RWPE1 (cell line): Measurements from ENCODE around the gene KDM6B.

Source experiments
- CTCF ChIA-PET: fragments of 350-600 bp; sonication (Branson Sonifier 250); formaldehyde crosslinking; extraction: SDS; loops from one replicate; lab custom pipeline; 2021; lab: Yijun Ruan, JAX
- POLR2A ChIA-PET: fragments of 400-600 bp; formaldehyde crosslinking; extraction: SDS; loops from one replicate; lab custom pipeline; 2020; ENCODE audit warnings: antibody characterized with exemption; ENCODE audit not compliant: low non-redundant PET; lab: Yijun Ruan, JAX
- DNase-seq: peaks from one replicate; pipeline ENCODE4 v3.0.0; 2012; ENCODE audit warnings: low spot score
- H3K27ac ChIP-seq: fragments of 450-650 bp; 2 replicates; pipeline ENCODE4 v1.5.1; 2017
- CTCF ChIP-seq: fragments of 450-650 bp; conservative IDR thresholded peaks from 2 replicates; pipeline ENCODE4 v1.5.1; 2017; ENCODE audit warnings: low read depth, mild to moderate bottlenecking

KDM6B gene

GRCh38 chr17:7835814-7836595, 2.0 kb downstream of the KDM6B start:
- DNase-seq = no peak
- ChIA-PET CTCF (interaction anchor here (0.6 to 1.2 kb wide), 3 partner anchors 9 to 215 kb away, joined by 3 to 10 read pairs (median 4); no protein-coding TSS in a partner anchor), POLR2A (interaction anchor here (0.5 to 2.2 kb wide), 4 partner anchors 9 to 412 kb away, joined by 3 to 6 read pairs (median 4); partner anchors contain the start of gene CTC1)

DNA sequence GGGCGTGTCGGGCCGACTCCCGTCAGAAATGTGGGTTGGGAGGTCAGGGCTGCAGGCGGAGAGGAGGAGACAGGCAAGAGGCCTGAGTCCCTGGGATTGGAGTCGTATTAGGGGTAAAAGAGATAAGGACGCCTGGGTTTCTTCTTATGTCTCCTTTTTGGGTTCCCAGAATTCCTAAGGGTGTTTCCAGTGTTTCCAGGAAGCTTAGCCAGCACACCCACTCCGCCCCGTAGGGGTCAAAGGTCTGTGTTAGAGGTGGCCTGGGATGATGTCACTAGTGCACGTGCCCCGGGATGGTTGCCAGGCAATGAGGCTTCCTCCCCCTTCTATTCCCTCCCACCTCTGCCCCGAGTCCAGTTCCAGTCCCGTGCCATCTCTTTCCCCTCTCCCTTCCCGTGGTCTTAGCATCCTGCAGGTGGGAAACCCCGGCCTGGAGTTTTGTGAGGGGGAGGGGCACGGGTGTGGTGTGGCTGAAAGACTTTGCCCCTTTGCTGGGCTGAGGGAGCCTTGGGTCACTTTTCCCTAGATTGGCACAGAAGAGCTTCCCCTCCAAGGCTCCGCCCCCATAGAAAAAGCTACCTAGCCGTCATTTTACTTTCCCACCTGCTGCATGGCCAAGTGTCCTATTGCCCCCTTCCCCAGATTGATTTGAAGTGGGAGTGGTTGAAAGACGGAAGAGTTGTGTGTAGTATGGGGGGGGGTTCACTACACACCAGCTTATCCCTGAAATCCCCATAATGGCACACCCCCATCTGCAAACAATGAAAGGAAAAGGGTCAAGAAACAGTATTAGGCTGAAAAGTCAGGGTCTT, 2.8 kb downstream of the KDM6B start:
- peak; percentile 69 for DNase-seq
- no peak for TF ChIP-seq CTCF
- POLR2A ChIA-PET = interaction anchor here (0.7 kb wide), 1 partner anchor 110 kb away, joined by 3 read pairs; no protein-coding TSS in a partner anchor
- peak overlapping the region; percentile 99 for H3K27ac ChIP-seq
- CTCF ChIA-PET = interaction anchor here (0.6 to 1.1 kb wide), 5 partner anchors 93 to 489 kb away, joined by 3 to 5 read pairs (median 4); no protein-coding TSS in a partner anchor

More at GRCh38 chr17:7835814-7836595, 2.0 kb downstream of the KDM6B start:
- H3K27ac ChIP-seq = peak overlapping the region; percentile 99
- no peak for TF ChIP-seq CTCF

DNA sequence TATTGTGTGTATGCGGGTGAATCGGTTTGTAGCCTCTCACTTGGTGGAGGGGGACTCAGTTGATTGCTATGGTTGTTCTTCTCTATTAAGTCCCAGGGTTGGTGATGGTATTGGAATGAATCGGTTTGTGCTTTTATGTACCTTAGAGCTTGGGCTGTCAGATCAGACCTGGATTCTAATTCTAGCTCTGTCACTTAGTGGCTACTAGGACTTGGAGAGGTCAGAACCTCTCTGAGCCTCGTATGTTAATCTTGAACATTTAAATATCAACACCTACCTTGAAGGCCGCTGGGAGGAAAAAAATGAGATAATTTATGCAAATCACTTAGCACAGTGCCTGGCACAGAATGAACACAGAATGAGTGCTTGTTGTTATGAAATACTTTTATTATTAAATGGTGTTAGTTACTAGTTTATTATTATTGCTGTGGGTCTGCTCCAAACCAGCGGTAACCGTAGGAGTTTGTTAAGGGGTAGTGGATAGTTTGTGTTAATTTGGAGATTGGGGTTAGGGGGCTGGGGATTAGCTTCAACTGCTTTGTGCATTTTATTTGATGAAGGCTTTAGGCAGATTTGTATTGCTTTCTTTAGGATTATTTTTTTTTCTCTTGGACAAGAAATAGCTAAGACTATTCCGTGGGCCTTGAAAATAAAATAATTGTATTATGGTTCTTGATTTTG, 3.5 kb downstream of the KDM6B start:
- peak overlapping the region; percentile 99 for H3K27ac ChIP-seq
- ChIA-PET CTCF (interaction anchor here (0.6 to 1.2 kb wide), 5 partner anchors 12 to 490 kb away, joined by 3 to 5 read pairs (median 4); no protein-coding TSS in a partner anchor), POLR2A (no interaction called here)
- no peak for DNase-seq
- no peak for TF ChIP-seq CTCF

DNA sequence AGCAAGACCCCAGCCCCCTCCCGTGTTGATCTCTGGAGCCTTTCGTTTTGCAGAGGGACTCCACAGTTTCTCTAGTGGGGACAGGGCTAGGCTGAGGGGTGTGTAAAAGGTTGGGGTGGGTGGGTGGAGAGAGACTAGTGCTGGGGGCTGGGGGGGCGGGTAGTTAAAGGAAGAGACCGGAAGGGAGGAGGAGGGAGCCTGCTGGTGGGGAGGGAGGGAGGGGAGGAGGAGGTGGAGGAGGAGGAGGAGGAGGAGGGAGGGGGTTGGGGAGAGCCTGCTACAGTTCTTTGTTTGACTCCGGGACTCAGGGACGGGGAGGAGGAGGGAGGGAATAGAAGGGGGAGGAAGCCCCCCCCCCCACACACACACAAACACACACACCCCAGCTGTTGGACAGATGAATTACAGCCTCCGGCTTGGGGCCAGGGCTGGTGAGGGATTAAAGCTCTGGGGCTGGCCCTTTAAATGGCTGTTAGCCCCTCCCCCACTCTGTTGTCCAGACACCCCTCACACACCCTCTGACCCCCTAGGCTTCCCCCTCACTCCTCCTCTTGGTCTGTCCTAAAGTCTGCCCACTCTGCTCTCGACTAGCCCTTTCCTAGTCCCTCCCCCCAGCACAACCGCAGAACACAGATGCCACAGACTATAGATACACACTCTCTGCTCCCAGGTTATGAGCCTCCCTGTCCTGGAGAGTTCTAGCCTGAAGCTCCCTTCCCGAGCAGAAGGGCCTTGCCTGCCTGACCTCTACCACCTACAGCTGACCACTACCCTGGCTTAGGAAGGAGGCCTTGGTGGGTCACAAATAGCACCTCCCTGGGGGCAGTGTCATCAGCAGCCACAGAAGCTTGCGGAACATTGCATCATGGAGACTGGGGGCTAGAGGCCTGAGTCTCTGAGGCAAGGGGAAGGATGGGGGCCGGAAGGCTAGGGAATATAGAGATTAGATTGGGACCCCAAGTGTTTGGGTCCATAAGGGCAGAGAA, 4.4 kb downstream of the KDM6B start:
- CTCF ChIA-PET = interaction anchor here (0.6 to 1.7 kb wide), 5 partner anchors 13 to 218 kb away, joined by 3 to 5 read pairs (median 4); no protein-coding TSS in a partner anchor
- no peak for DNase-seq
- POLR2A ChIA-PET = interaction anchor here (1.2 kb wide), 1 partner anchor 19 kb away, joined by 7 read pairs; the partner anchor contains the start of gene NAA38
- H3K27ac ChIP-seq = peak overlapping the region; percentile 75
- TF ChIP-seq CTCF = no peak

- ChIA-PET POLR2A (interaction anchor here (1.2 kb wide), 1 partner anchor 18 kb away, joined by 7 read pairs; the partner anchor contains the start of gene NAA38), CTCF (interaction anchor here (0.6 to 1.7 kb wide), 2 partner anchors 12 to 17 kb away, joined by 4 read pairs; no protein-coding TSS in a partner anchor)
- no peak for DNase-seq
- peak overlapping the region; percentile 75 for H3K27ac ChIP-seq
- no peak for TF ChIP-seq CTCF
Observed at GRCh38 chr17:7839190-7839875, 5.3 kb downstream of the KDM6B start.
